H9 (cell line): ENCODE measurements around the gene CCNI2. TPM values are rescaled to one million over a fixed set of nuclear protein-coding genes. Genes with fewer than 3 reads are reported as not detected.

Experiments
- DNase-seq: peaks from one replicate; pipeline ENCODE4 v3.0.0-alpha.2; 2017
- H2AFZ ChIP-seq: one replicate; pipeline ENCODE4 v1.6.1; 2013; ENCODE audit warnings: mild to moderate bottlenecking, low read length, control low read depth, moderate library complexity
- H2AK5ac ChIP-seq: 2 replicates; pipeline ENCODE4 v1.6.1; 2013; ENCODE audit warnings: low read length, control low read depth, mixed read lengths; ENCODE audit not compliant: insufficient read length
- H2BK120ac ChIP-seq: one replicate; pipeline ENCODE4 v1.6.1; 2013; ENCODE audit warnings: low read depth, mild to moderate bottlenecking, low read length, control low read depth, inconsistent platforms; ENCODE audit not compliant: poor library complexity, severe bottlenecking
- H2BK12ac ChIP-seq: 2 replicates; pipeline ENCODE4 v1.6.1; 2013; ENCODE audit warnings: low read length, control low read depth, mixed read lengths, low read depth; ENCODE audit not compliant: insufficient read length
- H2BK15ac ChIP-seq: 2 replicates; pipeline ENCODE4 v1.6.1; 2013; ENCODE audit warnings: low read depth, low read length, control low read depth
- H2BK20ac ChIP-seq: one replicate; pipeline ENCODE4 v1.6.1; 2013; ENCODE audit warnings: low read depth, mild to moderate bottlenecking, low read length, control low read depth, inconsistent platforms; ENCODE audit not compliant: poor library complexity, severe bottlenecking
- H2BK5ac ChIP-seq: 2 replicates; pipeline ENCODE4 v1.6.1; 2013; ENCODE audit warnings: low read length, control low read depth, mixed read lengths; ENCODE audit not compliant: insufficient read length
- H3K14ac ChIP-seq: 2 replicates; pipeline ENCODE4 v1.6.1; 2013; ENCODE audit warnings: low read length, control low read depth; ENCODE audit not compliant: insufficient read depth
- H3K18ac ChIP-seq: 2 replicates; pipeline ENCODE4 v1.6.1; 2013; ENCODE audit warnings: low read depth, mild to moderate bottlenecking, mixed read lengths, low read length, control low read depth; ENCODE audit not compliant: insufficient read length
- H3K23ac ChIP-seq: 2 replicates; pipeline ENCODE4 v1.6.1; 2013; ENCODE audit warnings: low read length, control low read depth, mixed read lengths, low read depth; ENCODE audit not compliant: insufficient read length
- H3K23me2 ChIP-seq: 2 replicates; pipeline ENCODE4 v1.6.1; 2013; ENCODE audit warnings: low read depth, mild to moderate bottlenecking, mixed read lengths, low read length, control low read depth; ENCODE audit not compliant: insufficient read length, poor library complexity, severe bottlenecking
- H3K27ac ChIP-seq: 2 replicates; pipeline ENCODE4 v1.5.1; 2013; ENCODE audit warnings: low read length, control low read depth, mixed read lengths, low read depth; ENCODE audit not compliant: insufficient read length
- H3K27me3 ChIP-seq: 2 replicates; pipeline ENCODE4 v1.6.1; 2013; ENCODE audit warnings: low read length, control low read depth, inconsistent platforms; ENCODE audit not compliant: insufficient read depth
- H3K4ac ChIP-seq: 2 replicates; pipeline ENCODE4 v1.6.1; 2013; ENCODE audit warnings: low read depth, mild to moderate bottlenecking, control low read depth, inconsistent platforms, low read length, moderate library complexity
- H3K4me1 ChIP-seq: 2 replicates; pipeline ENCODE4 v1.6.1; 2013; ENCODE audit warnings: low read length, control low read depth, inconsistent platforms; ENCODE audit not compliant: insufficient read depth
- H3K4me2 ChIP-seq: 2 replicates; pipeline ENCODE4 v1.6.1; 2013; ENCODE audit warnings: low read length, control low read depth, mixed read lengths; ENCODE audit not compliant: insufficient read length, insufficient read depth
- H3K56ac ChIP-seq: 2 replicates; pipeline ENCODE4 v1.6.1; 2013; ENCODE audit warnings: low read depth, mild to moderate bottlenecking, mixed read lengths, low read length, control low read depth; ENCODE audit not compliant: insufficient read length
- H3K79me1 ChIP-seq: 2 replicates; pipeline ENCODE4 v1.6.1; 2013; ENCODE audit warnings: low read depth, mild to moderate bottlenecking, moderate library complexity, low read length, control low read depth, inconsistent platforms; ENCODE audit not compliant: insufficient read depth, poor library complexity, severe bottlenecking
- H3K79me2 ChIP-seq: 2 replicates; pipeline ENCODE4 v1.6.1; 2013; ENCODE audit warnings: low read length, control low read depth, inconsistent platforms; ENCODE audit not compliant: insufficient read depth
- H3K9ac ChIP-seq: 2 replicates; pipeline ENCODE4 v1.6.1; 2013; ENCODE audit warnings: low read length, control low read depth, mixed read lengths; ENCODE audit not compliant: insufficient read length; ENCODE audit errors: extremely low read depth
- H3K9me3 ChIP-seq: one replicate; pipeline ENCODE4 v1.6.1; 2013; ENCODE audit warnings: low read depth, low read length, inconsistent platforms; ENCODE audit not compliant: control insufficient read depth
- H3T11ph ChIP-seq: one replicate; pipeline ENCODE4 v1.6.1; 2013; ENCODE audit warnings: mild to moderate bottlenecking, low read length, control low read depth, inconsistent platforms
- H4K20me1 ChIP-seq: one replicate; pipeline ENCODE4 v1.6.1; 2013; ENCODE audit not compliant: control insufficient read depth, insufficient read length, insufficient read depth
- H4K5ac ChIP-seq: 2 replicates; pipeline ENCODE4 v1.6.1; 2013; ENCODE audit warnings: low read depth, mild to moderate bottlenecking, mixed read lengths, low read length, control low read depth; ENCODE audit not compliant: insufficient read length
- H4K8ac ChIP-seq: replicated peaks from 2 replicates; pipeline ENCODE4 v1.6.1; 2013; ENCODE audit warnings: low read length, control low read depth, mixed read lengths, low read depth; ENCODE audit not compliant: insufficient read length
- H4K91ac ChIP-seq: 2 replicates; pipeline ENCODE4 v1.6.1; 2013; ENCODE audit warnings: low read depth, mild to moderate bottlenecking, moderate library complexity, mixed read lengths, low read length, control low read depth; ENCODE audit not compliant: insufficient read length
- H3K27ac Mint-ChIP-seq, 3 experiments: 2 replicates in 2 of 3; 3 replicates in 1 of 3; pipeline ENCODE4 v1.8.0; 2020 to 2021; ENCODE audit warnings: mixed read lengths in 3 of 3, mild to moderate bottlenecking in 1 of 3, moderate library complexity in 1 of 3
- H3K27me3 Mint-ChIP-seq: 2 replicates; pipeline ENCODE4 v1.8.0; 2021; ENCODE audit warnings: low read depth, mild to moderate bottlenecking, moderate library complexity, mixed read lengths
- H3K36me3 Mint-ChIP-seq, 3 experiments: 2 replicates in 2 of 3; 3 replicates in 1 of 3; pipeline ENCODE4 v1.8.0; 2020 to 2021; ENCODE audit warnings: low read depth in 3 of 3, mixed read lengths in 3 of 3; ENCODE audit not compliant: insufficient read depth in 1 of 3
- H3K4me1 Mint-ChIP-seq, 2 experiments: 2 replicates each; pipeline ENCODE4 v1.8.0; 2020; ENCODE audit warnings: mixed read lengths in 2 of 2
- H3K4me3 Mint-ChIP-seq, 2 experiments: 2 replicates in 1 of 2; 3 replicates in 1 of 2; pipeline ENCODE4 v1.8.0; 2020 to 2021; ENCODE audit warnings: mild to moderate bottlenecking in 2 of 2, mixed read lengths in 2 of 2, moderate library complexity in 1 of 2
- H3K9me3 Mint-ChIP-seq, 2 experiments: 2 replicates in 1 of 2; 3 replicates in 1 of 2; pipeline ENCODE4 v1.8.0; 2020; ENCODE audit warnings: mild to moderate bottlenecking in 2 of 2, mixed read lengths in 2 of 2, moderate library complexity in 1 of 2
- WGBS: extraction: QIAGEN DNeasy Blood & Tissue Kit; methylation state at CpG from one replicate; pipeline ENCODE4 v1.1.7; 2013; ENCODE audit warnings: missing lambda C conversion rate, low lambda C conversion rate, mixed read lengths; ENCODE audit not compliant: insufficient read length; ENCODE audit errors: extremely low coverage; 5-methylcytosine and 5-hydroxymethylcytosine counted together
- total RNA-seq: library from RNA; stranded (reverse); gene quantifications from 2 replicates; pipeline ENCODE4 v1.2.1, GENCODE V29; 2021
- TF ChIP-seq, protein P1 (sequence below): fragments of 200-600 bp; sonication (generic); conservative IDR thresholded peaks from 3 replicates; pipeline ENCODE4 v1.8.0; 2021; ENCODE audit warnings: antibody characterized with exemption, mild to moderate bottlenecking

CCNI2 gene
- total RNA-seq, 1 experiment from 2014 or later = 0.57 TPM

DNA sequence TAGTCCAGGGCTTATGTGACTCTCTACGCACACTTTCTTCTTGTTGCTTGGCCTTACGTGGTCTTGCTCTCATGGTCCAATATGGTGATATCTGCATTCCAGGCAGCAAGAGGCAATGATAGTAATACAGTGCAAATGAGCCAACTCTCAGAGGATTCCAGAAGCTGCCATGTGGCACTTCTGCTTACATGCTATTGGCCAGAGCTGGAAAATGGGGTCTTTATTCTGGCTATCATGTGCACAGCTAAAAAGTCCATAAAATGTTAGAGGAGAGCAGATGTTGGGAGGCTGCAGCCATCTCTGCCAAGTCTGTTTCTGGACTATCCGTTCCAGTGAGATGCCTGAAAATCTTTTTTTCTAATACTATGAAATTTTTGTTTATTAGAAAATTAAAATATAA is 32.7 kb downstream of the CCNI2 start:
- Histone ChIP-seq H3K9me3 (no peaks in the 10 kb centered on the region), H3K79me1 (peaks cover under 1% of the 10 kb centered on the region), H3K4me1 (peaks cover 6% of the 10 kb centered on the region; the same call in 1 of the 2 replicates), H3K18ac (no peak overlapping the region), H3K4ac (no peak overlapping the region), H2BK5ac (no peak overlapping the region), H3K27ac (no peak overlapping the region), H2BK120ac (no peak overlapping the region), H4K5ac (no peak overlapping the region), H2BK12ac (no peak overlapping the region), H3K27me3 (peaks cover 16% of the 10 kb centered on the region; the same call in 1 of the 2 replicates), H4K8ac (no peak overlapping the region), H3K23me2 (peaks cover 13% of the 10 kb centered on the region), H3K56ac (no peak overlapping the region), H4K91ac (no peak overlapping the region), H2BK20ac (no peak overlapping the region), H3K23ac (no peak overlapping the region), H3K9ac (no peak overlapping the region), H2AK5ac (no peak overlapping the region), H3K79me2 (peaks cover 2% of the 10 kb centered on the region; the same call in 1 of the 2 replicates), H4K20me1 (no peaks in the 10 kb centered on the region), H3T11ph (no peak overlapping the region), H3K4me2 (no peak overlapping the region), H3K14ac (no peak overlapping the region), H2AFZ (no peak overlapping the region), H2BK15ac (no peak overlapping the region)
- no peaks in the 10 kb centered on the region; a peak in 1 of 5 replicates for H3K9me3 Mint-ChIP-seq
- no peak overlapping the region for H3K27ac Mint-ChIP-seq
- H3K27me3 Mint-ChIP-seq = peaks cover 55% of the 10 kb centered on the region
- peaks cover 15 to 17% of the 10 kb centered on the region in 2 experiments for H3K4me1 Mint-ChIP-seq
- no CpG with 5 or more reads among the region's 3 CpGs for WGBS
- no peak overlapping the region for H3K4me3 Mint-ChIP-seq
- H3K36me3 Mint-ChIP-seq = no peaks in the 10 kb centered on the region
- TF ChIP-seq, protein P1, sequence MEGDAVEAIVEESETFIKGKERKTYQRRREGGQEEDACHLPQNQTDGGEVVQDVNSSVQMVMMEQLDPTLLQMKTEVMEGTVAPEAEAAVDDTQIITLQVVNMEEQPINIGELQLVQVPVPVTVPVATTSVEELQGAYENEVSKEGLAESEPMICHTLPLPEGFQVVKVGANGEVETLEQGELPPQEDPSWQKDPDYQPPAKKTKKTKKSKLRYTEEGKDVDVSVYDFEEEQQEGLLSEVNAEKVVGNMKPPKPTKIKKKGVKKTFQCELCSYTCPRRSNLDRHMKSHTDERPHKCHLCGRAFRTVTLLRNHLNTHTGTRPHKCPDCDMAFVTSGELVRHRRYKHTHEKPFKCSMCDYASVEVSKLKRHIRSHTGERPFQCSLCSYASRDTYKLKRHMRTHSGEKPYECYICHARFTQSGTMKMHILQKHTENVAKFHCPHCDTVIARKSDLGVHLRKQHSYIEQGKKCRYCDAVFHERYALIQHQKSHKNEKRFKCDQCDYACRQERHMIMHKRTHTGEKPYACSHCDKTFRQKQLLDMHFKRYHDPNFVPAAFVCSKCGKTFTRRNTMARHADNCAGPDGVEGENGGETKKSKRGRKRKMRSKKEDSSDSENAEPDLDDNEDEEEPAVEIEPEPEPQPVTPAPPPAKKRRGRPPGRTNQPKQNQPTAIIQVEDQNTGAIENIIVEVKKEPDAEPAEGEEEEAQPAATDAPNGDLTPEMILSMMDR = no peak
- peak; percentile 5 for DNase-seq
